Right lobe of liver (tissue), 4 donors: ENCODE results near the gene ARHGAP36.

Experiments used
- POLR2A ChIP-seq: fragments of 450-650 bp; IDR thresholded peaks from one replicate; pipeline ENCODE4 v1.6.1; 2017; ENCODE audit warnings: antibody characterized with exemption, mild to moderate bottlenecking
- TF ChIP-seq, protein P1 (sequence below), 4 donors: fragments of 200-600 bp in 3 of 4; fragments of 450-650 bp in 1 of 4; IDR thresholded peaks; one replicate each; pipeline versions ENCODE4 v1.5.1 to v1.8.0; 2016 to 2022; ENCODE audit warnings: antibody characterized with exemption in 4 of 4, mild to moderate bottlenecking in 2 of 4
- donor health status: DM: no; HTN: no; CAD: no.
- donor health status: DM: no; HTN: no; CAD: no.
- donor health status: DM: no; HTN: yes; CAD: no.

DNA sequence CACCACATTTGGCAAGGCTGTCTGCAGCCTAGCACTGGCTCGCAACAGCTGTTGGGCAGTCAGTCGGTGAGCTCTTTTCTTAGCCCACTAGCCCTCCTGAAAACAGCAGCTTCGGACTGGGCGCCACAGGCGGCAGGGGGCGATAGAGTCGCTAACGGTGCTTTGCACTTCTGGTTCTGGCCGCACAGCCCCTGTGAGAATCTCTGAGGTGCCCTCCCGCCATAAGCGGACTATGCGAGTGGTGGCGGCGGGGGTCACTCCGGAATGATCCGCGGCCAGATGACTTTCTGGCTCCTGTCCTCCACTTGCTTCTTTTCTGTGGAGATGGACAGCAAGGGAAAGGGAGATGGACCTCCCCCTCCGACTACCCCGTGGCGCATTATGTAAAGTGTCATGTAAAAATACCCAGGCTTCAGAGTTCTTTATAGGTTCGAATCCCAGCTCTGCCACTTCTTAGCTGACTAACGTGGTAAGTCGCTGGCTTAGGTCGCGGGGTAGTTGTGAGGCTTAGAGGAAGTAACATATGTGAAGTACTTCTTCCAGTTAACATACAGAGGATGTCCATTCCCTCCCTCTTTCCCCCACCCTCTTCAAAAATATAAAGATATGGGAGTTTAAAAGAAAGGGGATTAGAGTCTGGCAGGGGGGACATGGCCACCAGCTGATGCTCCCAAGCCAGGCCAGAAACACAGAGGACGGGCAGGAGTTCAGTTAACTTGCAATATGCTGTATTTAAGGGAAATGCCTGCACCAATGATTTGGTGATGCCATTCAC lies 11.0 kb downstream of the ARHGAP36 start:
- no peak for TF ChIP-seq POLR2A
- TF ChIP-seq, protein P1, sequence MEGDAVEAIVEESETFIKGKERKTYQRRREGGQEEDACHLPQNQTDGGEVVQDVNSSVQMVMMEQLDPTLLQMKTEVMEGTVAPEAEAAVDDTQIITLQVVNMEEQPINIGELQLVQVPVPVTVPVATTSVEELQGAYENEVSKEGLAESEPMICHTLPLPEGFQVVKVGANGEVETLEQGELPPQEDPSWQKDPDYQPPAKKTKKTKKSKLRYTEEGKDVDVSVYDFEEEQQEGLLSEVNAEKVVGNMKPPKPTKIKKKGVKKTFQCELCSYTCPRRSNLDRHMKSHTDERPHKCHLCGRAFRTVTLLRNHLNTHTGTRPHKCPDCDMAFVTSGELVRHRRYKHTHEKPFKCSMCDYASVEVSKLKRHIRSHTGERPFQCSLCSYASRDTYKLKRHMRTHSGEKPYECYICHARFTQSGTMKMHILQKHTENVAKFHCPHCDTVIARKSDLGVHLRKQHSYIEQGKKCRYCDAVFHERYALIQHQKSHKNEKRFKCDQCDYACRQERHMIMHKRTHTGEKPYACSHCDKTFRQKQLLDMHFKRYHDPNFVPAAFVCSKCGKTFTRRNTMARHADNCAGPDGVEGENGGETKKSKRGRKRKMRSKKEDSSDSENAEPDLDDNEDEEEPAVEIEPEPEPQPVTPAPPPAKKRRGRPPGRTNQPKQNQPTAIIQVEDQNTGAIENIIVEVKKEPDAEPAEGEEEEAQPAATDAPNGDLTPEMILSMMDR (IDR thresholded peaks at IDR 0.05): peak in 2 of 4 donors; percentile 18 to 28
